Ovary (tissue), 9 donors: Measurements from ENCODE around the gene SHISA3. TPM values are rescaled to one million over a fixed set of nuclear protein-coding genes. Genes with fewer than 3 reads are reported as not detected.

Source experiments
- DNase-seq, 5 donors: peaks; one replicate each; pipeline ENCODE4 v3.0.0-alpha.2; 2019 to 2020
- H3K27ac ChIP-seq, 2 donors: fragments of 200-600 bp; one replicate each; pipeline versions ENCODE4 v1.5.1 to v1.8.0; 2019 to 2022
- H3K27me3 ChIP-seq: fragments of 200-600 bp; one replicate; pipeline ENCODE4 v1.8.0; 2022
- H3K36me3 ChIP-seq: fragments of 200-600 bp; sonication (generic); one replicate; pipeline ENCODE4 v1.5.1; 2019
- H3K4me1 ChIP-seq: one replicate; pipeline ENCODE4 v1.8.1; 2013; ENCODE audit warnings: mild to moderate bottlenecking, moderate library complexity; ENCODE audit not compliant: insufficient read depth
- H3K4me3 ChIP-seq: fragments of 200-600 bp; sonication (generic); one replicate; pipeline ENCODE4 v1.5.1; 2017
- H3K9me3 ChIP-seq, 2 donors: fragments of 200-600 bp in 1 of 2; sonication (generic) in 1 of 2; one replicate each; pipeline versions ENCODE4 v1.5.1 to v1.8.1; 2013 to 2019; ENCODE audit warnings: mild to moderate bottlenecking in 1 of 2, moderate library complexity in 1 of 2
- CTCF ChIP-seq, 3 donors: fragments of 450-650 bp in 2 of 3; fragments of 200-600 bp in 1 of 3; IDR thresholded peaks; one replicate each; pipeline versions ENCODE4 v1.5.1 to v1.8.0; 2016 to 2022; ENCODE audit warnings: antibody characterized with exemption in 3 of 3, mild to moderate bottlenecking in 1 of 3
- EP300 ChIP-seq: sonication (generic); formaldehyde crosslinking; IDR thresholded peaks from one replicate; pipeline ENCODE4 v1.6.1; 2017; ENCODE audit warnings: antibody characterized with exemption
- POLR2A ChIP-seq: fragments of 450-650 bp; IDR thresholded peaks from one replicate; pipeline ENCODE4 v1.6.1; 2017; ENCODE audit warnings: antibody characterized with exemption, mild to moderate bottlenecking, moderate library complexity
- WGBS, 3 donors: extraction: QIAGEN DNeasy Blood & Tissue Kit in 1 of 3; methylation state at CpG; one replicate each; pipeline versions ENCODE4 v1.1.5 to v1.1.7; 2013 to 2017; 5-methylcytosine and 5-hydroxymethylcytosine counted together
- intact Hi-C, 4 donors: fragments of 100-400 bp; cut with DNase I; formaldehyde crosslinking; loops; one replicate each; pipeline versions ENCODE4 v1.11.0 to v1.15.1; 2022 to 2023
- polyA plus RNA-seq, 2 donors: library from polyadenylated mRNA; stranded (reverse); fragments of 200-250 nt in 1 of 2; fragments of 350-450 nt in 1 of 2; fragmentation: Illumina TruSeq in 1 of 2; extraction: RNeasy Lipid Tissue Mini Kit (QIAGEN cat#74804) in 1 of 2; gene quantifications; one replicate each; pipeline ENCODE4 v1.2.3, GENCODE V29; 2013 to 2014
- total RNA-seq, 7 donors: library from RNA; depleted of rRNA in 2 of 7; stranded (reverse); fragments of >200 nt in 2 of 7; fragmentation: NEBNext Ultra II Directional in 3 of 7; extraction: Animal tissue kit (Norgen Biotek cat#: 25700) in 3 of 7; gene quantifications; one replicate each; pipeline versions ENCODE4 v1.1.0 to v1.2.4, GENCODE V29; 2016 to 2023
- donor health status: DM: no; HTN: no; CAD: no; lungs with moderate emphysema.
- donor health status: DM: no; HTN: no; CAD: no.
- donor health status: Bipolar disorder and iron deficiency.
- donor health status: DM: yes; HTN: yes; CAD: no.
- donor health status: DM: no; HTN: no; CAD: no.
- donor health status: DM: yes; HTN: yes; CAD: no.

Gene SHISA3
- total and polyA plus RNA-seq, 9 donors, result 0.21 to 2.5 (median 0.46) TPM; not detected in 2

- intact Hi-C loops, result no loop called here
- no peaks in the 10 kb centered on the region for H3K4me1 ChIP-seq
- no peak overlapping the region for H3K27ac ChIP-seq
- 95 to 97% (median 97%) methylated on average over 1 of the region's 1 CpG for WGBS, 3 donors
- H3K27me3 ChIP-seq, result no peaks in the 10 kb centered on the region
- no peak for DNase-seq
- TF ChIP-seq CTCF (IDR thresholded peaks at IDR 0.05) (no peak), POLR2A (no peak), EP300 (no peak)
- H3K36me3 ChIP-seq, result no peaks in the 10 kb centered on the region
- H3K9me3 ChIP-seq, result no peaks in the 10 kb centered on the region
- H3K4me3 ChIP-seq, result no peak overlapping the region
Measured at GRCh38 chr4:42385516-42385915, 11.8 kb upstream of the SHISA3 start.

GRCh38 chr4:42390622-42391354 is 6.5 kb upstream of the SHISA3 start:
- 21 to 41% (median 24%) methylated on average over 10 of the region's 10 CpGs for WGBS, 3 donors

GRCh38 chr4:42391355-42391664 is 6.0 kb upstream of the SHISA3 start:
- TF ChIP-seq CTCF (IDR thresholded peaks at IDR 0.05) (no peak), EP300 (no peak)
- Histone ChIP-seq H3K27ac (no peak overlapping the region), H3K9me3 (no peaks in the 10 kb centered on the region), H3K4me3 (no peak overlapping the region), H3K27me3 (no peaks in the 10 kb centered on the region), H3K36me3 (no peaks in the 10 kb centered on the region), H3K4me1 (no peaks in the 10 kb centered on the region)
- intact Hi-C loops, result no loop called here
- no peak for DNase-seq
- 80 to 86% (median 82%) methylated on average over 2 of the region's 2 CpGs for WGBS, 3 donors

More at GRCh38 chr4:42390622-42391354, 6.5 kb upstream of the SHISA3 start:
- Histone ChIP-seq H3K9me3 (no peaks in the 10 kb centered on the region), H3K27ac (no peak overlapping the region), H3K36me3 (no peaks in the 10 kb centered on the region), H3K4me3 (no peak overlapping the region), H3K4me1 (no peaks in the 10 kb centered on the region), H3K27me3 (no peaks in the 10 kb centered on the region)
- no peak for TF ChIP-seq CTCF (IDR thresholded peaks at IDR 0.05)
- no peak for TF ChIP-seq EP300
- no peak for TF ChIP-seq POLR2A
- intact Hi-C loops, result no loop called here
- DNase-seq, result no peak

GRCh38 chr4:42391981-42392380 is 5.3 kb upstream of the SHISA3 start:
- TF ChIP-seq POLR2A, result no peak
- no peak for TF ChIP-seq CTCF (IDR thresholded peaks at IDR 0.05)
- TF ChIP-seq EP300, result no peak
- intact Hi-C loops, result no loop called here
- Histone ChIP-seq H3K27ac (no peak overlapping the region), H3K4me1 (no peaks in the 10 kb centered on the region), H3K9me3 (no peaks in the 10 kb centered on the region), H3K27me3 (no peaks in the 10 kb centered on the region), H3K36me3 (no peaks in the 10 kb centered on the region), H3K4me3 (no peak overlapping the region)
- WGBS, 3 donors, result 52 to 63% (median 60%) methylated on average over 5 of the region's 5 CpGs
- no peak for DNase-seq
